GM11168 (cell line): ENCODE results near the gene RPS15A.
"Not testable (repeated sequence)": the region's sequence is repeated elsewhere in the genome, so short reads cannot be mapped to it uniquely, and the experiment has no call there.

Experiments used
- in situ Hi-C: fragments of 300-500 bp; cut with MboI; formaldehyde crosslinking; loops from one replicate; pipeline ENCODE4 v1.12.0; 2022; ENCODE audit warnings: low sequenced_read_pairs; ENCODE audit not compliant: unreplicated experiment

The RPS15A gene

GRCh38 chr16:18799500-18799899 lies 9.4 kb upstream of the RPS15A start:
- in situ Hi-C loops = loop anchor here (25.0 kb wide), 1 partner anchor 212 kb away; no protein-coding TSS in a partner anchor

GRCh38 chr16:18797746-18798145 lies 7.6 kb upstream of the RPS15A start:
- in situ Hi-C loops = loop anchor here (25.0 kb wide), 1 partner anchor 210 kb away; no protein-coding TSS in a partner anchor

- in situ Hi-C loops = loop anchor here (25.0 kb wide), 1 partner anchor 209 kb away; no protein-coding TSS in a partner anchor
Observed at GRCh38 chr16:18796377-18796776, 6.2 kb upstream of the RPS15A start.

- in situ Hi-C loops = loop anchor here (25.0 kb wide), 1 partner anchor 206 kb away; no protein-coding TSS in a partner anchor
Observed at GRCh38 chr16:18792836-18793433, 2.8 kb upstream of the RPS15A start.

DNA sequence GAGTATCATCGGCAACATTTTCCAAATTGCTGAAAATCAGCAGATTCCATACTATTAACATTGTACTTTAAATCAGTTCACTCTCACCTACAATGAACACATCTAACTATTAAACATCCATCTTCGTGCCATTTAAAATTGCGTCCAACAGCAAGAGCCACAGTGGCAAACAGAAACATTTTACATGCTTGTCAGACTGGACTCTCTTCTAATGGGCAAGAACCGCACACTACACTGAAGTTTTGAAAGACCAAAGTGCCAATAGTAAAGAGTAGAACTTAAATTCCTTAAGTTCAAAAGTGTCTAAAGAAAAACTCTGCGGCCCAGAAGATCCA lies 652 bp downstream of the RPS15A start:
- in situ Hi-C loops = loop anchor here (25.0 kb wide), 1 partner anchor 202 kb away; no protein-coding TSS in a partner anchor

DNA sequence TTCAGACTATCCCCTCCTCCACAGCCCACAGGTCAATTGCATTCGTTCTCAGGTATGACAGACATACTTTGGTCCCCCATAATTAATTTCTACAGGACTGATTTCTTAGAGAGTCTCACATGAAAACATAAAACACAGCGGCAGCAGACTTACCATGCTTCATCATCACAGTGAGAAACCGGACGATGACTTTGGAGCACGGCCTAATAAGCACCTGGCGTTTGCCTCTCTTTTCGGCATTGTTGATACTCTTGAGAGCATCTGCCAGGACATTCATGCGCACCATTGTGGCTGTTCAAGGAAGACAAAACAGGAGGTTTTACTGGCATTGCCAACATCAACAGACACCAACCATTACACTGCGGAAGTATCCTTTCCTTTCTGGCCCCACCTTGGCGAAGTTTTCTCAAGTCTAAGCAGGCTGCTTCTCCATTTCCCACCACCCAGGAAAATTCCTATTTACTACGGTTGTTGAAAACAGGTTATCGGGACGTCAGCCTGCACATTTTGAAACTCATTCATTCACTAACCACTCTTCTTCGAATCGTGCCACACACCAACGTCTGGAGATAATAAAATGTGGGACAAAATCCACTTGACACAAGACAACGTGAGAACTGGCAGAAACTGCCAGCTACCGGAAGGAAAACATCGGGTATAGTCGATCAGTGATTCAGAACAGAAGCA lies 1.2 kb downstream of the RPS15A start:
- in situ Hi-C loops = loop anchor here (25.0 kb wide), 1 partner anchor 202 kb away; no protein-coding TSS in a partner anchor

GRCh38 chr16:18784917-18785623 lies 5.1 kb downstream of the RPS15A start:
- in situ Hi-C loops = loop anchor here (25.0 kb wide), 1 partner anchor 198 kb away; no protein-coding TSS in a partner anchor

GRCh38 chr16:18783430-18784341 lies 6.4 kb downstream of the RPS15A start:
- in situ Hi-C loops = loop anchor here (25.0 kb wide), 1 partner anchor 196 kb away; no protein-coding TSS in a partner anchor

- in situ Hi-C loops = loop anchor here (25.0 kb wide), 1 partner anchor 196 kb away; no protein-coding TSS in a partner anchor
Observed at GRCh38 chr16:18782697-18783429, 7.3 kb downstream of the RPS15A start.

- in situ Hi-C loops = loop anchor here (25.0 kb wide), 1 partner anchor 194 kb away; no protein-coding TSS in a partner anchor
Observed at GRCh38 chr16:18781232-18781631, 8.9 kb downstream of the RPS15A start.

- in situ Hi-C loops = loop anchor here (25.0 kb wide), 1 partner anchor 193 kb away; no protein-coding TSS in a partner anchor
Observed at GRCh38 chr16:18780460-18781026, 9.6 kb downstream of the RPS15A start.

DNA sequence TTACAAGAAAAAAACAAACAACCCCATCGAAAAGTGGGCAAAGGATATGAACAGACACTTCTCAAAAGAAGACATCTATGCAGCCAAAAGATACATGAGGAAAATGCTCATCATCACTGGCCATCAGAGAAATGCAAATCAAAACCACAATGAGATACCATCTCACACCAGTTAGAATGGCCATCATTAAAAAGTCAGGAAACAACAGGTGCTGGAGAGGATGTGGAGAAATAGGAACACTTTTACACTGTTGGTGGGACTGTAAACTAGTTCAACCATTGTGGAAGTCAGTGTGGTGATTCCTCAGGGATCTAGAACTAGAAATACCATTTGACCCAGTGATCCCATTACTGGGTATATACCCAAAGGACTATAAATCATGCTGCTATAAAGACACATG lies 12.5 kb downstream of the RPS15A start:
- in situ Hi-C loops = loop anchor here (25.0 kb wide), 1 partner anchor 190 kb away; no protein-coding TSS in a partner anchor

GRCh38 chr16:18776334-18776733 lies 13.8 kb downstream of the RPS15A start:
- in situ Hi-C loops = loop anchor here (25.0 kb wide), 1 partner anchor 189 kb away; no protein-coding TSS in a partner anchor

- in situ Hi-C loops = loop anchor here (25.0 kb wide), 1 partner anchor 187 kb away; no protein-coding TSS in a partner anchor
Observed at GRCh38 chr16:18774651-18775050, 15.5 kb downstream of the RPS15A start.

- in situ Hi-C loops = not testable (repeated sequence)
Observed at GRCh38 chr16:18772171-18772570, 18.0 kb downstream of the RPS15A start.

DNA sequence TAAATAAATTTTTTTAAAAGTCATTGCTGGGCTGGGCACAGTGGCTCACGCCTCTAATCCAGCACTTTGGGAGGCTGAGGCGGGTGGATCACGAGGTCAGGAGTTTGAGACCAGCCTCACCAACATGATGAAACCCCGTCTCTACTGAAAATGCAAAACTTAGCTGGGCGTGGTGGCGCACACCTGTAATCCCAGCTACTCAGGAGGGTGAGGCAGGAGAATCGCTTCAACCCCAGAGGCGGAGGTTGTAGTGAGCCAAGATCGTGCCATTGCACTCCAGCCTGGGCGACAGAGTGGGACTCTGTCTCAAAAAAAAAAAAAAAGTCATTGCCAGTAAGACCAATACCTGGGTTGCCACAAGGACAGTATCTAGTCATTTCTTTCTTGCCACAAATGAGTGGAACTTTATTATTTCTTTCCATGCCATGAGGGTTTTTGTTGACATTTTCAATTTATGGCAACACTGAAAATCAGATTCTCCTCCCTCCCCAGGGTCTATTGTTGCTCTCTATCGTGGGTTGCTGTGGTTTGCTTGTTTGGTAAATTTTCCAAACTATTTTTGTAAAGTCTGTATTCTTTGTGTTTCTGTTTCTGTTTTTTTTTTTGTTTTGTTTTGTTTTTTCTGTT lies 19.7 kb downstream of the RPS15A start:
- in situ Hi-C loops = not testable (repeated sequence)

- in situ Hi-C loops = not testable (repeated sequence)
Observed at GRCh38 chr16:18767217-18767616, 22.9 kb downstream of the RPS15A start.

- in situ Hi-C loops = not testable (repeated sequence)
Observed at GRCh38 chr16:18762713-18763112, 27.4 kb downstream of the RPS15A start.
